ENCODE results near the gene ITGB3BP.
A peak's percentile ranks its signal among the peaks of the same experiment; 100 is the strongest.
"Not testable (repeated sequence)": the region's sequence is repeated elsewhere in the genome, so short reads cannot be mapped to it uniquely, and the experiment has no call there.

The ITGB3BP gene

GRCh38 chr1:63501256-63501655 is 21.8 kb downstream of the ITGB3BP start:
- no peak for DNase-seq

- no peak for DNase-seq
These were observed 24.9 kb downstream of the ITGB3BP start for GRCh38 chr1:63498106-63498505.

GRCh38 chr1:63497577-63497976 is 25.4 kb downstream of the ITGB3BP start:
- DNase-seq, result no peak

GRCh38 chr1:63487336-63488065 is 35.5 kb downstream of the ITGB3BP start:
- DNase-seq, result no peak

GRCh38 chr1:63486629-63487028 is 36.4 kb downstream of the ITGB3BP start:
- no peak for DNase-seq

- no peak for DNase-seq
These were observed 43.0 kb downstream of the ITGB3BP start for GRCh38 chr1:63480057-63480456.

GRCh38 chr1:63475761-63476160 is 47.3 kb downstream of the ITGB3BP start:
- DNase-seq, result no peak

GRCh38 chr1:63468683-63469082 is 54.3 kb downstream of the ITGB3BP start:
- not testable (repeated sequence) for DNase-seq

- no peak for DNase-seq
These were observed 56.3 kb downstream of the ITGB3BP start for GRCh38 chr1:63466759-63467158.

- DNase-seq, result no peak
These were observed 56.8 kb downstream of the ITGB3BP start for GRCh38 chr1:63466181-63466580.

- no peak for DNase-seq
These were observed 59.8 kb downstream of the ITGB3BP start for GRCh38 chr1:63463248-63463647.

GRCh38 chr1:63461661-63462230 is 61.3 kb downstream of the ITGB3BP start:
- no peak for DNase-seq

GRCh38 chr1:63458750-63459149 is 64.3 kb downstream of the ITGB3BP start:
- DNase-seq, result no peak

GRCh38 chr1:63454269-63454668 is 68.8 kb downstream of the ITGB3BP start:
- no peak for DNase-seq

GRCh38 chr1:63453232-63453631 is 69.8 kb downstream of the ITGB3BP start:
- DNase-seq, result no peak

- no peak for DNase-seq
These were observed 72.6 kb downstream of the ITGB3BP start for GRCh38 chr1:63450416-63450815.

GRCh38 chr1:63448731-63449246 is 74.2 kb downstream of the ITGB3BP start:
- DNase-seq, result no peak

GRCh38 chr1:63442141-63442475 is 80.9 kb downstream of the ITGB3BP start:
- DNase-seq, result no peak

GRCh38 chr1:63435161-63435560 is 87.9 kb downstream of the ITGB3BP start:
- peak; percentile 42 for DNase-seq

GRCh38 chr1:63429281-63429680 is 93.7 kb downstream of the ITGB3BP start:
- no peak for DNase-seq

- DNase-seq, result no peak
These were observed 94.2 kb downstream of the ITGB3BP start for GRCh38 chr1:63428815-63429214.

GRCh38 chr1:63423649-63424048 is 99.4 kb downstream of the ITGB3BP start:
- DNase-seq, result no peak

GRCh38 chr1:63420746-63421145 is 102.3 kb downstream of the ITGB3BP start:
- not testable (repeated sequence) for DNase-seq

GRCh38 chr1:63418101-63418500 is 104.9 kb downstream of the ITGB3BP start:
- no peak for DNase-seq
